ENCODE data around the gene PPAN.

Gene PPAN

DNA sequence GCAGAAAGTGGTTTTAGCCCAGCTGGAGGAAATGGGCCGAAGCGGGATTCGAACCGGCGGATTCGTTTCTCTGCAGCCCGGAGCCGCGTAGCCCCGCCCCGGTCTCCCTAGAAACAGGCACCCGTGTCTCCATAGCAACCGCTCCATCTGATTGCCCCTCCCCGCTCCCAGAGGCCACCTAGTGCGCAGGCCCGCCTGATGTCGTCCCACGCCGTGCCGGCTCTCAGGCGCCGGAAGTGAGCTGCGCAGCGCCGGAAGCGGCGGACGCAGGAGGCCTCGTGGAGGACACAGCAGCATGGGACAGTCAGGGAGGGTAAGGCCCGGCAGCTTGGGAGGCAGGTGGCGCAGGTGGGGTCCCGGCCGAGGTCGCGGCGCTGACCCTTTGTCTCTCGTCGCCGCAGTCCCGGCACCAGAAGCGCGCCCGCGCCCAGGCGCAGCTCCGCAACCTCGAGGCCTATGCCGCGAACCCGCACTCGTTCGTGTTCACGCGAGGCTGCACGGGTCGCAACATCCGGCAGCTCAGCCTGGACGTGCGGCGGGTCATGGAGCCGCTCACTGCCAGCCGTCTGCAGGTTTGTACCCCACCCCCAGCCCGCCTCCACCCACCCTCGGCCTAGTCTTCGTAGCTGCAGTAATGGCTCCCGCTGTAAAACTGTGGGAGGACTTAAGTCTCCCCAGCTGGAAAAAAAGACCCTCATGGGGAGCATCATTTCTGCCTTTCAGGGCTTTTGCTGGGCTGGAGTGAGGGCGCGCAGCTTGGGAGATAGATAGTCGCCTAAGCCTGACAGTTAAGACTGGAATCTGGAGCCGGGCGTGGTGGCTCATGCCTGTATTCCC lies at the start of gene PPAN (continued):
- TF ChIP-seq, protein P1, sequence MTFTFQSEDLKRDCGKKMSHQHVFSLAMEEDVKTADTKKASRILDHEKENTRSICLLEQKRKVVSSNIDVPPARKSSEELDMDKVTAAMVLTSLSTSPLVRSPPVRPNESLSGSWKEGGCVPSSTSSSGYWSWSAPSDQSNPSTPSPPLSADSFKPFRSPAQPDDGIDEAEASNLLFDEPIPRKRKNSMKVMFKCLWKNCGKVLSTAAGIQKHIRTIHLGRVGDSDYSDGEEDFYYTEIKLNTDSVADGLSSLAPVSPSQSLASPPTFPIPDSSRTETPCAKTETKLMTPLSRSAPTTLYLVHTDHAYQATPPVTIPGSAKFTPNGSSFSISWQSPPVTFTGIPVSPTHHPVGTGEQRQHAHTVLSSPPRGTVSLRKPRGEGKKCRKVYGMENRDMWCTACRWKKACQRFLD (tag by site-specific recombination; IDR thresholded peaks at IDR 0.05), result no peak
- TF ChIP-seq ZNF23 (tag by site-specific recombination; IDR thresholded peaks at IDR 0.05; ENCODE audit: borderline replicate concordance) (no peak), PRDM1 (tag by site-specific recombination; IDR thresholded peaks at IDR 0.05) (no peak), SP7 (tag by site-specific recombination; IDR thresholded peaks at IDR 0.05) (peak; percentile 69; the same call in 1 of the 2 replicates), ZIC2 (tag by site-specific recombination; IDR thresholded peaks at IDR 0.05) (peak; percentile 73), ZNF423 (tag by site-specific recombination; IDR thresholded peaks at IDR 0.05) (no peak), ZNF335 (tag by site-specific recombination; conservative IDR thresholded peaks at IDR 0.05) (peak; percentile 88), HOXC10 (CRISPR knock-in tag; IDR thresholded peaks at IDR 0.05) (no peak), ZFP41 (tag by site-specific recombination; IDR thresholded peaks at IDR 0.05; ENCODE audit: borderline replicate concordance) (no peak), ZNF324 (tag by site-specific recombination; IDR thresholded peaks at IDR 0.05) (0 out of 2 replicates have a peak, but pooled peaks have one; percentile 53), BCL11A (tag by site-specific recombination; IDR thresholded peaks at IDR 0.05; ENCODE audit: low read depth) (no peak), ZNF791 (tag by site-specific recombination; IDR thresholded peaks at IDR 0.05) (no peak), TCF7L2 (IDR thresholded peaks at IDR 0.05; ENCODE audit: borderline replicate concordance, low read depth, low read length) (no peak), ZNF48 (tag by site-specific recombination; IDR thresholded peaks at IDR 0.05) (no peak), HOXA7 (CRISPR knock-in tag; IDR thresholded peaks at IDR 0.05; ENCODE audit: borderline replicate concordance) (no peak), GLIS1 (tag by site-specific recombination; IDR thresholded peaks at IDR 0.05) (peak; percentile 89), ZNF404 (tag by site-specific recombination; IDR thresholded peaks at IDR 0.05) (no peak), ZNF768 (tag by site-specific recombination; IDR thresholded peaks at IDR 0.05) (no peak), ZNF626 (tag by site-specific recombination; IDR thresholded peaks at IDR 0.05) (no peak), ZNF274 (IDR thresholded peaks at IDR 0.05; ENCODE audit: low read length) (no peak), ZNF274 (tag by site-specific recombination; IDR thresholded peaks at IDR 0.05; ENCODE audit: borderline replicate concordance) (no peak), ZNF596 (tag by site-specific recombination; IDR thresholded peaks at IDR 0.05) (no peak), ZNF138 (tag by site-specific recombination; IDR thresholded peaks at IDR 0.05; ENCODE audit: borderline replicate concordance) (no peak)
- TF ChIP-seq, protein P2, sequence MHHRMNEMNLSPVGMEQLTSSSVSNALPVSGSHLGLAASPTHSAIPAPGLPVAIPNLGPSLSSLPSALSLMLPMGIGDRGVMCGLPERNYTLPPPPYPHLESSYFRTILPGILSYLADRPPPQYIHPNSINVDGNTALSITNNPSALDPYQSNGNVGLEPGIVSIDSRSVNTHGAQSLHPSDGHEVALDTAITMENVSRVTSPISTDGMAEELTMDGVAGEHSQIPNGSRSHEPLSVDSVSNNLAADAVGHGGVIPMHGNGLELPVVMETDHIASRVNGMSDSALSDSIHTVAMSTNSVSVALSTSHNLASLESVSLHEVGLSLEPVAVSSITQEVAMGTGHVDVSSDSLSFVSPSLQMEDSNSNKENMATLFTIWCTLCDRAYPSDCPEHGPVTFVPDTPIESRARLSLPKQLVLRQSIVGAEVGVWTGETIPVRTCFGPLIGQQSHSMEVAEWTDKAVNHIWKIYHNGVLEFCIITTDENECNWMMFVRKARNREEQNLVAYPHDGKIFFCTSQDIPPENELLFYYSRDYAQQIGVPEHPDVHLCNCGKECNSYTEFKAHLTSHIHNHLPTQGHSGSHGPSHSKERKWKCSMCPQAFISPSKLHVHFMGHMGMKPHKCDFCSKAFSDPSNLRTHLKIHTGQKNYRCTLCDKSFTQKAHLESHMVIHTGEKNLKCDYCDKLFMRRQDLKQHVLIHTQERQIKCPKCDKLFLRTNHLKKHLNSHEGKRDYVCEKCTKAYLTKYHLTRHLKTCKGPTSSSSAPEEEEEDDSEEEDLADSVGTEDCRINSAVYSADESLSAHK (tag by site-specific recombination; IDR thresholded peaks at IDR 0.05), result peak; percentile 80
- TF ChIP-seq, protein P3, sequence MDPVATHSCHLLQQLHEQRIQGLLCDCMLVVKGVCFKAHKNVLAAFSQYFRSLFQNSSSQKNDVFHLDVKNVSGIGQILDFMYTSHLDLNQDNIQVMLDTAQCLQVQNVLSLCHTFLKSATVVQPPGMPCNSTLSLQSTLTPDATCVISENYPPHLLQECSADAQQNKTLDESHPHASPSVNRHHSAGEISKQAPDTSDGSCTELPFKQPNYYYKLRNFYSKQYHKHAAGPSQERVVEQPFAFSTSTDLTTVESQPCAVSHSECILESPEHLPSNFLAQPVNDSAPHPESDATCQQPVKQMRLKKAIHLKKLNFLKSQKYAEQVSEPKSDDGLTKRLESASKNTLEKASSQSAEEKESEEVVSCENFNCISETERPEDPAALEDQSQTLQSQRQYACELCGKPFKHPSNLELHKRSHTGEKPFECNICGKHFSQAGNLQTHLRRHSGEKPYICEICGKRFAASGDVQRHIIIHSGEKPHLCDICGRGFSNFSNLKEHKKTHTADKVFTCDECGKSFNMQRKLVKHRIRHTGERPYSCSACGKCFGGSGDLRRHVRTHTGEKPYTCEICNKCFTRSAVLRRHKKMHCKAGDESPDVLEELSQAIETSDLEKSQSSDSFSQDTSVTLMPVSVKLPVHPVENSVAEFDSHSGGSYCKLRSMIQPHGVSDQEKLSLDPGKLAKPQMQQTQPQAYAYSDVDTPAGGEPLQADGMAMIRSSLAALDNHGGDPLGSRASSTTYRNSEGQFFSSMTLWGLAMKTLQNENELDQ (tag by site-specific recombination; IDR thresholded peaks at IDR 0.05; ENCODE audit: low read depth), result no peak
- TF ChIP-seq, protein P4, sequence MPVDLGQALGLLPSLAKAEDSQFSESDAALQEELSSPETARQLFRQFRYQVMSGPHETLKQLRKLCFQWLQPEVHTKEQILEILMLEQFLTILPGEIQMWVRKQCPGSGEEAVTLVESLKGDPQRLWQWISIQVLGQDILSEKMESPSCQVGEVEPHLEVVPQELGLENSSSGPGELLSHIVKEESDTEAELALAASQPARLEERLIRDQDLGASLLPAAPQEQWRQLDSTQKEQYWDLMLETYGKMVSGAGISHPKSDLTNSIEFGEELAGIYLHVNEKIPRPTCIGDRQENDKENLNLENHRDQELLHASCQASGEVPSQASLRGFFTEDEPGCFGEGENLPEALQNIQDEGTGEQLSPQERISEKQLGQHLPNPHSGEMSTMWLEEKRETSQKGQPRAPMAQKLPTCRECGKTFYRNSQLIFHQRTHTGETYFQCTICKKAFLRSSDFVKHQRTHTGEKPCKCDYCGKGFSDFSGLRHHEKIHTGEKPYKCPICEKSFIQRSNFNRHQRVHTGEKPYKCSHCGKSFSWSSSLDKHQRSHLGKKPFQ (tag by site-specific recombination; IDR thresholded peaks at IDR 0.05), result no peak
- TF ChIP-seq, protein P5, sequence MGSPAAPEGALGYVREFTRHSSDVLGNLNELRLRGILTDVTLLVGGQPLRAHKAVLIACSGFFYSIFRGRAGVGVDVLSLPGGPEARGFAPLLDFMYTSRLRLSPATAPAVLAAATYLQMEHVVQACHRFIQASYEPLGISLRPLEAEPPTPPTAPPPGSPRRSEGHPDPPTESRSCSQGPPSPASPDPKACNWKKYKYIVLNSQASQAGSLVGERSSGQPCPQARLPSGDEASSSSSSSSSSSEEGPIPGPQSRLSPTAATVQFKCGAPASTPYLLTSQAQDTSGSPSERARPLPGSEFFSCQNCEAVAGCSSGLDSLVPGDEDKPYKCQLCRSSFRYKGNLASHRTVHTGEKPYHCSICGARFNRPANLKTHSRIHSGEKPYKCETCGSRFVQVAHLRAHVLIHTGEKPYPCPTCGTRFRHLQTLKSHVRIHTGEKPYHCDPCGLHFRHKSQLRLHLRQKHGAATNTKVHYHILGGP (tag by site-specific recombination; IDR thresholded peaks at IDR 0.05), result no peak
- TF ChIP-seq, protein P6, sequence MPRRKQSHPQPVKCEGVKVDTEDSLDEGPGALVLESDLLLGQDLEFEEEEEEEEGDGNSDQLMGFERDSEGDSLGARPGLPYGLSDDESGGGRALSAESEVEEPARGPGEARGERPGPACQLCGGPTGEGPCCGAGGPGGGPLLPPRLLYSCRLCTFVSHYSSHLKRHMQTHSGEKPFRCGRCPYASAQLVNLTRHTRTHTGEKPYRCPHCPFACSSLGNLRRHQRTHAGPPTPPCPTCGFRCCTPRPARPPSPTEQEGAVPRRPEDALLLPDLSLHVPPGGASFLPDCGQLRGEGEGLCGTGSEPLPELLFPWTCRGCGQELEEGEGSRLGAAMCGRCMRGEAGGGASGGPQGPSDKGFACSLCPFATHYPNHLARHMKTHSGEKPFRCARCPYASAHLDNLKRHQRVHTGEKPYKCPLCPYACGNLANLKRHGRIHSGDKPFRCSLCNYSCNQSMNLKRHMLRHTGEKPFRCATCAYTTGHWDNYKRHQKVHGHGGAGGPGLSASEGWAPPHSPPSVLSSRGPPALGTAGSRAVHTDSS (tag by site-specific recombination; IDR thresholded peaks at IDR 0.05), result no peak
- TF ChIP-seq, protein P7, sequence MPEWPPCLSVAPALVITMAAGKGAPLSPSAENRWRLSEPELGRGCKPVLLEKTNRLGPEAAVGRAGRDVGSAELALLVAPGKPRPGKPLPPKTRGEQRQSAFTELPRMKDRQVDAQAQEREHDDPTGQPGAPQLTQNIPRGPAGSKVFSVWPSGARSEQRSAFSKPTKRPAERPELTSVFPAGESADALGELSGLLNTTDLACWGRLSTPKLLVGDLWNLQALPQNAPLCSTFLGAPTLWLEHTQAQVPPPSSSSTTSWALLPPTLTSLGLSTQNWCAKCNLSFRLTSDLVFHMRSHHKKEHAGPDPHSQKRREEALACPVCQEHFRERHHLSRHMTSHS (tag by site-specific recombination; IDR thresholded peaks at IDR 0.05), result no peak
